HepG2 (cell line): ENCODE results near the gene FBXO28. TPM values are rescaled to one million over a fixed set of nuclear protein-coding genes. Genes with fewer than 3 reads are reported as not detected.

ENCODE experiments used
- ARHGAP35 ChIP-seq: sonication (generic); formaldehyde crosslinking; IDR thresholded peaks from 2 replicates; pipeline ENCODE4 v1.9.0; 2022; ENCODE audit warnings: mild to moderate bottlenecking, inconsistent platforms, moderate library complexity, missing genetic modification reagents, borderline replicate concordance
- BORCS8-MEF2B ChIP-seq: sonication (generic); formaldehyde crosslinking; IDR thresholded peaks from 2 replicates; pipeline ENCODE4 v1.8.0; 2022; ENCODE audit warnings: mild to moderate bottlenecking, missing genetic modification reagents
- EEA1 ChIP-seq: sonication (generic); formaldehyde crosslinking; IDR thresholded peaks from 2 replicates; pipeline ENCODE4 v1.5.1; 2020; ENCODE audit warnings: mild to moderate bottlenecking, missing genetic modification reagents, borderline replicate concordance
- MATR3 ChIP-seq: sonication (generic); formaldehyde crosslinking; IDR thresholded peaks from 2 replicates; pipeline ENCODE4 v1.4.0; 2020; ENCODE audit warnings: missing genetic modification reagents
- NCOA5 ChIP-seq: sonication (generic); formaldehyde crosslinking; IDR thresholded peaks from 2 replicates; pipeline ENCODE4 v1.4.0; 2020; ENCODE audit warnings: missing genetic modification reagents
- NFE2L2 ChIP-seq: fragments of 150-350 bp; IDR thresholded peaks from 2 replicates; pipeline ENCODE4 v1.6.1; 2014; ENCODE audit warnings: low read length
- SAP130 ChIP-seq: IDR thresholded peaks from 2 replicates; pipeline ENCODE4 v1.6.1; 2016; ENCODE audit warnings: low read depth
- ZBTB8A ChIP-seq: sonication (generic); formaldehyde crosslinking; IDR thresholded peaks from 2 replicates; pipeline ENCODE4 v1.4.0; 2020; ENCODE audit warnings: mild to moderate bottlenecking, low read depth, missing genetic modification reagents, borderline replicate concordance
- ZEB1 ChIP-seq: IDR thresholded peaks from 2 replicates; pipeline ENCODE4 v1.6.1; 2012; ENCODE audit warnings: mild to moderate bottlenecking, low read depth, inconsistent platforms; ENCODE audit not compliant: insufficient replicate concordance
- ZNF296 ChIP-seq: sonication (generic); formaldehyde crosslinking; conservative IDR thresholded peaks from 2 replicates; pipeline ENCODE4 v1.5.0; 2020; ENCODE audit warnings: mild to moderate bottlenecking, missing genetic modification reagents
- polyA plus RNA-seq, 8 experiments: library from polyadenylated mRNA; depleted of rRNA in 3 of 8; stranded (reverse) in 7 of 8; unstranded in 1 of 8; fragments of >200 nt; fragmentation: Illumina TruSeq in 4 of 8; extraction: Trizol in 4 of 8; gene quantifications; 2 replicates each; pipeline versions ENCODE4 v1.2.1 to v1.2.3, GENCODE V29; 2011 to 2016; ENCODE audit warnings: low read depth in 4 of 8, missing spikeins in 1 of 8, mixed read lengths in 1 of 8; ENCODE audit not compliant: insufficient read depth in 1 of 8
- total RNA-seq, 5 experiments: library from RNA; depleted of rRNA; stranded (reverse); fragments of >200 nt; fragmentation: Illumina TruSeq; extraction: Trizol; gene quantifications; 2 replicates each; pipeline ENCODE4 v1.2.3, GENCODE V29; 2016; ENCODE audit warnings: low read depth in 1 of 5
- TF ChIP-seq, protein P1 (sequence below): sonication (generic); formaldehyde crosslinking; IDR thresholded peaks from 2 replicates; pipeline ENCODE4 v1.4.0; 2020; ENCODE audit warnings: missing genetic modification reagents, borderline replicate concordance
- TF ChIP-seq, protein P2 (sequence below): sonication (generic); formaldehyde crosslinking; IDR thresholded peaks from 2 replicates; pipeline ENCODE4 v1.8.1; 2022; ENCODE audit warnings: mild to moderate bottlenecking, missing genetic modification reagents
- TF ChIP-seq, protein P3 (sequence below): IDR thresholded peaks from 2 replicates; pipeline ENCODE4 v1.6.1; 2016; ENCODE audit warnings: low read depth, borderline replicate concordance
- TF ChIP-seq, protein P4 (sequence below): sonication (generic); formaldehyde crosslinking; IDR thresholded peaks from 2 replicates; pipeline ENCODE4 v1.5.0; 2020; ENCODE audit warnings: mild to moderate bottlenecking, missing genetic modification reagents, borderline replicate concordance
- TF ChIP-seq, protein P5 (sequence below), 2 experiments: IDR thresholded peaks; 2 replicates each; pipeline ENCODE4 v1.6.1; 2011 to 2012; ENCODE audit warnings: low read length in 2 of 2, borderline replicate concordance in 1 of 2, low read depth in 1 of 2, mild to moderate bottlenecking in 1 of 2, moderate library complexity in 1 of 2

FBXO28 gene
- total and polyA plus RNA-seq, 2 of the 13 experiments (the other 11 are each of a cell fraction or from before 2014, with no cell fraction given): 8.5 to 29.1 TPM

DNA sequence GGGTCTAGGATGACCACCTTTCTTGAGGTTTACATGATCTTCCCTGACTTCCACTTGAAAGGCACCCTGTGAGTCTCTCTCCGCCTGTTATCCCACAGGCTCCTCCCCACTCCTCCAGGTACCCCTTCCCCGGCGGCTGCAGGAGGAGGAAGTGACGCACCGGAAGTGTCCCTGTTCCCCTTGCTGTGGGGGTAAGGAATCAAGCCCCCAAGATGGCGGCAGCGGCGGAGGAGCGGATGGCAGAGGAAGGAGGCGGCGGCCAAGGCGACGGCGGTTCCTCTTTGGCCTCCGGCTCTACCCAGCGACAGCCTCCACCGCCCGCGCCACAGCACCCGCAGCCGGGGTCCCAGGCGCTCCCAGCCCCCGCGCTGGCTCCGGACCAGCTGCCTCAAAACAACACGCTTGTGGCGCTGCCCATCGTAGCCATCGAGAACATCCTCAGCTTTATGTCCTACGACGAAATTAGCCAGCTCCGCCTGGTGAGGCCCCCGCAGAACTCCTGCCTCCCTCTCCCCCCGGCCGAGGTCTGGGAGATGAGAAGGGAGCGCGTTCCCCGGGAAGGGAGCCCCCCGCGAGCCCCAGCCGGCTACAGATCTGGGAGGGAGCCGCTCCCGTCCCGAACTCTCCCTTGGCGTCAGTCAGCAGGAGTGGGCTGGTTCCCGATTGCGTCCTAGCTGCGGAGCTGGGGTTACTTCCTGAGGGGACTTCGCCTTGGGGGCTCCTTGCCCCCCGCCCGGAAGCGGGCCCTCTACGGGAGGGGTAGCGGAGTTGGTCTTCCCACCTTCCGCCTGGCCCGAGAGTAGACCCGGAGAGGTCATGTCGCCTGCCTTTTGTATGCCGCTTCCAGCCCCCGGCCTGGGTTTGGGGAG lies at the start of gene FBXO28 (continued):
- TF ChIP-seq BORCS8-MEF2B (CRISPR knock-in tag) (0 out of 2 replicates have a peak, but pooled peaks have one; percentile 42), ARHGAP35 (CRISPR knock-in tag) (peak; percentile 64; the same call in 1 of the 2 replicates), SAP130 (peak; percentile 90), ZEB1 (peak; percentile 25), MATR3 (CRISPR knock-in tag) (no peak), ZBTB8A (no peak), EEA1 (CRISPR knock-in tag) (0 out of 2 replicates have a peak, but pooled peaks have one; percentile 85), NFE2L2 (no peak), ZNF296 (CRISPR knock-in tag) (no peak), NCOA5 (no peak)
- TF ChIP-seq, protein P1, sequence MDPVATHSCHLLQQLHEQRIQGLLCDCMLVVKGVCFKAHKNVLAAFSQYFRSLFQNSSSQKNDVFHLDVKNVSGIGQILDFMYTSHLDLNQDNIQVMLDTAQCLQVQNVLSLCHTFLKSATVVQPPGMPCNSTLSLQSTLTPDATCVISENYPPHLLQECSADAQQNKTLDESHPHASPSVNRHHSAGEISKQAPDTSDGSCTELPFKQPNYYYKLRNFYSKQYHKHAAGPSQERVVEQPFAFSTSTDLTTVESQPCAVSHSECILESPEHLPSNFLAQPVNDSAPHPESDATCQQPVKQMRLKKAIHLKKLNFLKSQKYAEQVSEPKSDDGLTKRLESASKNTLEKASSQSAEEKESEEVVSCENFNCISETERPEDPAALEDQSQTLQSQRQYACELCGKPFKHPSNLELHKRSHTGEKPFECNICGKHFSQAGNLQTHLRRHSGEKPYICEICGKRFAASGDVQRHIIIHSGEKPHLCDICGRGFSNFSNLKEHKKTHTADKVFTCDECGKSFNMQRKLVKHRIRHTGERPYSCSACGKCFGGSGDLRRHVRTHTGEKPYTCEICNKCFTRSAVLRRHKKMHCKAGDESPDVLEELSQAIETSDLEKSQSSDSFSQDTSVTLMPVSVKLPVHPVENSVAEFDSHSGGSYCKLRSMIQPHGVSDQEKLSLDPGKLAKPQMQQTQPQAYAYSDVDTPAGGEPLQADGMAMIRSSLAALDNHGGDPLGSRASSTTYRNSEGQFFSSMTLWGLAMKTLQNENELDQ (CRISPR knock-in tag): no peak
- TF ChIP-seq, protein P2, sequence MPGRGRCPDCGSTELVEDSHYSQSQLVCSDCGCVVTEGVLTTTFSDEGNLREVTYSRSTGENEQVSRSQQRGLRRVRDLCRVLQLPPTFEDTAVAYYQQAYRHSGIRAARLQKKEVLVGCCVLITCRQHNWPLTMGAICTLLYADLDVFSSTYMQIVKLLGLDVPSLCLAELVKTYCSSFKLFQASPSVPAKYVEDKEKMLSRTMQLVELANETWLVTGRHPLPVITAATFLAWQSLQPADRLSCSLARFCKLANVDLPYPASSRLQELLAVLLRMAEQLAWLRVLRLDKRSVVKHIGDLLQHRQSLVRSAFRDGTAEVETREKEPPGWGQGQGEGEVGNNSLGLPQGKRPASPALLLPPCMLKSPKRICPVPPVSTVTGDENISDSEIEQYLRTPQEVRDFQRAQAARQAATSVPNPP (CRISPR knock-in tag): 0 out of 2 replicates have a peak, but pooled peaks have one; percentile 38
- TF ChIP-seq, protein P3, sequence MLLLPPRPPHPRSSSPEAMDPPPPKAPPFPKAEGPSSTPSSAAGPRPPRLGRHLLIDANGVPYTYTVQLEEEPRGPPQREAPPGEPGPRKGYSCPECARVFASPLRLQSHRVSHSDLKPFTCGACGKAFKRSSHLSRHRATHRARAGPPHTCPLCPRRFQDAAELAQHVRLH (CRISPR knock-in tag): peak; percentile 51; the same call in 1 of the 2 replicates
- TF ChIP-seq, protein P4, sequence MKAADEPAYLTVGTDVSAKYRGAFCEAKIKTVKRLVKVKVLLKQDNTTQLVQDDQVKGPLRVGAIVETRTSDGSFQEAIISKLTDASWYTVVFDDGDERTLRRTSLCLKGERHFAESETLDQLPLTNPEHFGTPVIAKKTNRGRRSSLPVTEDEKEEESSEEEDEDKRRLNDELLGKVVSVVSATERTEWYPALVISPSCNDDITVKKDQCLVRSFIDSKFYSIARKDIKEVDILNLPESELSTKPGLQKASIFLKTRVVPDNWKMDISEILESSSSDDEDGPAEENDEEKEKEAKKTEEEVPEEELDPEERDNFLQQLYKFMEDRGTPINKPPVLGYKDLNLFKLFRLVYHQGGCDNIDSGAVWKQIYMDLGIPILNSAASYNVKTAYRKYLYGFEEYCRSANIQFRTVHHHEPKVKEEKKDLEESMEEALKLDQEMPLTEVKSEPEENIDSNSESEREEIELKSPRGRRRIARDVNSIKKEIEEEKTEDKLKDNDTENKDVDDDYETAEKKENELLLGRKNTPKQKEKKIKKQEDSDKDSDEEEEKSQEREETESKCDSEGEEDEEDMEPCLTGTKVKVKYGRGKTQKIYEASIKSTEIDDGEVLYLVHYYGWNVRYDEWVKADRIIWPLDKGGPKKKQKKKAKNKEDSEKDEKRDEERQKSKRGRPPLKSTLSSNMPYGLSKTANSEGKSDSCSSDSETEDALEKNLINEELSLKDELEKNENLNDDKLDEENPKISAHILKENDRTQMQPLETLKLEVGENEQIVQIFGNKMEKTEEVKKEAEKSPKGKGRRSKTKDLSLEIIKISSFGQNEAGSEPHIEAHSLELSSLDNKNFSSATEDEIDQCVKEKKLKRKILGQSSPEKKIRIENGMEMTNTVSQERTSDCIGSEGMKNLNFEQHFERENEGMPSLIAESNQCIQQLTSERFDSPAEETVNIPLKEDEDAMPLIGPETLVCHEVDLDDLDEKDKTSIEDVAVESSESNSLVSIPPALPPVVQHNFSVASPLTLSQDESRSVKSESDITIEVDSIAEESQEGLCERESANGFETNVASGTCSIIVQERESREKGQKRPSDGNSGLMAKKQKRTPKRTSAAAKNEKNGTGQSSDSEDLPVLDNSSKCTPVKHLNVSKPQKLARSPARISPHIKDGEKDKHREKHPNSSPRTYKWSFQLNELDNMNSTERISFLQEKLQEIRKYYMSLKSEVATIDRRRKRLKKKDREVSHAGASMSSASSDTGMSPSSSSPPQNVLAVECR (CRISPR knock-in tag): peak; percentile 89
- TF ChIP-seq, protein P5, sequence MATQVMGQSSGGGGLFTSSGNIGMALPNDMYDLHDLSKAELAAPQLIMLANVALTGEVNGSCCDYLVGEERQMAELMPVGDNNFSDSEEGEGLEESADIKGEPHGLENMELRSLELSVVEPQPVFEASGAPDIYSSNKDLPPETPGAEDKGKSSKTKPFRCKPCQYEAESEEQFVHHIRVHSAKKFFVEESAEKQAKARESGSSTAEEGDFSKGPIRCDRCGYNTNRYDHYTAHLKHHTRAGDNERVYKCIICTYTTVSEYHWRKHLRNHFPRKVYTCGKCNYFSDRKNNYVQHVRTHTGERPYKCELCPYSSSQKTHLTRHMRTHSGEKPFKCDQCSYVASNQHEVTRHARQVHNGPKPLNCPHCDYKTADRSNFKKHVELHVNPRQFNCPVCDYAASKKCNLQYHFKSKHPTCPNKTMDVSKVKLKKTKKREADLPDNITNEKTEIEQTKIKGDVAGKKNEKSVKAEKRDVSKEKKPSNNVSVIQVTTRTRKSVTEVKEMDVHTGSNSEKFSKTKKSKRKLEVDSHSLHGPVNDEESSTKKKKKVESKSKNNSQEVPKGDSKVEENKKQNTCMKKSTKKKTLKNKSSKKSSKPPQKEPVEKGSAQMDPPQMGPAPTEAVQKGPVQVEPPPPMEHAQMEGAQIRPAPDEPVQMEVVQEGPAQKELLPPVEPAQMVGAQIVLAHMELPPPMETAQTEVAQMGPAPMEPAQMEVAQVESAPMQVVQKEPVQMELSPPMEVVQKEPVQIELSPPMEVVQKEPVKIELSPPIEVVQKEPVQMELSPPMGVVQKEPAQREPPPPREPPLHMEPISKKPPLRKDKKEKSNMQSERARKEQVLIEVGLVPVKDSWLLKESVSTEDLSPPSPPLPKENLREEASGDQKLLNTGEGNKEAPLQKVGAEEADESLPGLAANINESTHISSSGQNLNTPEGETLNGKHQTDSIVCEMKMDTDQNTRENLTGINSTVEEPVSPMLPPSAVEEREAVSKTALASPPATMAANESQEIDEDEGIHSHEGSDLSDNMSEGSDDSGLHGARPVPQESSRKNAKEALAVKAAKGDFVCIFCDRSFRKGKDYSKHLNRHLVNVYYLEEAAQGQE (IDR thresholded peaks at IDR 0.05; ENCODE audit: borderline replicate concordance in 1 of 2, low read depth in 1 of 2, low read length in 2 of 2): peak in 1 of 2 experiments; percentile 81; a peak in 1 of 4 replicates
